BJ (cell line): ENCODE measurements around the gene GTF2H4. TPM values are rescaled to one million over a fixed set of nuclear protein-coding genes. Genes with fewer than 3 reads are reported as not detected.
A peak's percentile ranks its signal among the peaks of the same experiment; 100 is the strongest.
"Not testable (repeated sequence)": the region's sequence is repeated elsewhere in the genome, so short reads cannot be mapped to it uniquely, and the experiment has no call there.

Experiments
- CTCF ChIA-PET: fragments of 350-600 bp; formaldehyde crosslinking; extraction: SDS; loops from one replicate; lab custom pipeline; 2021; ENCODE audit warnings: antibody characterized with exemption, inconsistent platforms; lab: Yijun Ruan, JAX
- POLR2A ChIA-PET: fragments of 300-600 bp; sonication (Branson Sonifier 250); formaldehyde crosslinking; extraction: SDS; loops from one replicate; lab custom pipeline; 2021; ENCODE audit warnings: antibody characterized with exemption; lab: Charles Lee
- DNase-seq: peaks from one replicate; pipeline ENCODE4 v3.0.0-alpha.2; 2011; ENCODE audit warnings: low read depth
- H3K27me3 ChIP-seq: 2 replicates; pipeline ENCODE4 v1.6.0; 2011; ENCODE audit warnings: low read length; ENCODE audit not compliant: control insufficient read depth, insufficient read depth
- H3K36me3 ChIP-seq: 2 replicates; pipeline ENCODE4 v1.5.1; 2011; ENCODE audit warnings: low read length; ENCODE audit not compliant: control insufficient read depth, insufficient read depth
- H3K4me3 ChIP-seq: 2 replicates; pipeline ENCODE4 v1.5.1; 2011; ENCODE audit warnings: low read depth, mild to moderate bottlenecking, control low read depth, low read length
- polyA minus RNA-seq: library from RNA; depleted of rRNA, polyadenylated mRNA; stranded (reverse); fragments of >200 nt; gene quantifications from 2 replicates; pipeline ENCODE4 v1.2.3, GENCODE V29; 2011; rRNA and poly(A)+ RNA removed
- polyA plus RNA-seq: library from polyadenylated mRNA; depleted of rRNA; stranded (reverse); fragments of >200 nt; gene quantifications from 2 replicates; pipeline ENCODE4 v1.2.3, GENCODE V29; 2011; rRNA removed
- TF ChIP-seq, protein P1 (sequence below): IDR thresholded peaks from 2 replicates; pipeline ENCODE4 v1.5.1; 2011; ENCODE audit warnings: low read depth, mild to moderate bottlenecking, control low read depth, inconsistent platforms, low read length, moderate library complexity; ENCODE audit not compliant: insufficient read depth

Gene GTF2H4
- polyA plus RNA-seq (24.9 and 28.2 TPM in 2 replicates), polyA minus RNA-seq (12.8 and 13.3 TPM in 2 replicates)

DNA sequence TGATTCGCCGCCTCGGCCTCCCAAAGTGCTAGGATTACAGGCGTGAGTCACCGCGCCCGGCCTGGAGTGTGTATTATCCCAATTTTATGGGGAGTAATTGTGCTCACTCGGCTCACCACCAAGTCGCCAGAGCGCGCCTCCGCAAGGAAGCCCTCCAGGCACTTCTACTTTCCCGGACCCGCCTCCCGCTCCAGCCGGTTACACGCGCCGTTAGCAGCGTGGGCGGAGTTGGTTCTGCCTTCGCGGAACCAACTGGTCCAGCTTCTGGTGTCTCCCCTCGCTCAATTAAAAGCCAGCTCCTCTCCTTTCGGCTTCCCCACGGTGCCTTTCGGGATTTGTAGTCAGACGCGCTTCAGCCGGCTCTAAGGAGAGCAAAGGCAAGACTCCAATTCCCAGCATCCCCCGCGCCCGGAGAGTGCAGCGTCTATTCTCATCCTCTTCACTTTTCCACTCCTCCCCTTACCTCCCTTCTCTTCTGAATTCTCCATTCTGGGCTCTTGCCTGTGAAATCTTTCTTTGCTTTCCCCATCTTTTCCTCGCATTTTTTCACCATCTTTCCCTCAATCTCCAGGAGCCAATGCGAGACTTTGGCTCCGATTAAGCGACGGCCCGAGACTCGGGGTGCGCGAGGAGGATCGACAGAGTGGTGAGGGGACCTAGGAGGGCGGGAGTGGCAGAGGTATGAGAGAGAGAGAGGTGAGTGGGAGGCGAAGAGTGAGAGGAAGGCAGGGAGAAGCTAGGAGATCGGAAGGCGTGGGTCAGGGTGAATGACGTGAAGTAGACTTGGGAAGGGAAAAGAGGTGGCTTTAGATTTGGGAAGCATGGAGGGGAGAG, at the start of gene GTF2H4:
GTF2H4 (plus strand) TSS at position 450 of the 834 bp plus-strand sequence.
- peak; percentile 94 for DNase-seq
- Histone ChIP-seq H3K36me3 (peaks cover 18% of the 10 kb centered on the region), H3K4me3 (peak within 1 kb of the TSS; percentile 77), H3K27me3 (no peaks in the 10 kb centered on the region)
- ChIA-PET CTCF (interaction anchor here (1.1 to 1.9 kb wide), 4 partner anchors 23 to 171 kb away, joined by 3 to 5 read pairs (median 4); no protein-coding TSS in a partner anchor), POLR2A (interaction anchor here (0.5 to 0.7 kb wide), 3 partner anchors 25 to 706 kb away, joined by 3 to 4 read pairs (median 3); no protein-coding TSS in a partner anchor)
- TF ChIP-seq, protein P1, sequence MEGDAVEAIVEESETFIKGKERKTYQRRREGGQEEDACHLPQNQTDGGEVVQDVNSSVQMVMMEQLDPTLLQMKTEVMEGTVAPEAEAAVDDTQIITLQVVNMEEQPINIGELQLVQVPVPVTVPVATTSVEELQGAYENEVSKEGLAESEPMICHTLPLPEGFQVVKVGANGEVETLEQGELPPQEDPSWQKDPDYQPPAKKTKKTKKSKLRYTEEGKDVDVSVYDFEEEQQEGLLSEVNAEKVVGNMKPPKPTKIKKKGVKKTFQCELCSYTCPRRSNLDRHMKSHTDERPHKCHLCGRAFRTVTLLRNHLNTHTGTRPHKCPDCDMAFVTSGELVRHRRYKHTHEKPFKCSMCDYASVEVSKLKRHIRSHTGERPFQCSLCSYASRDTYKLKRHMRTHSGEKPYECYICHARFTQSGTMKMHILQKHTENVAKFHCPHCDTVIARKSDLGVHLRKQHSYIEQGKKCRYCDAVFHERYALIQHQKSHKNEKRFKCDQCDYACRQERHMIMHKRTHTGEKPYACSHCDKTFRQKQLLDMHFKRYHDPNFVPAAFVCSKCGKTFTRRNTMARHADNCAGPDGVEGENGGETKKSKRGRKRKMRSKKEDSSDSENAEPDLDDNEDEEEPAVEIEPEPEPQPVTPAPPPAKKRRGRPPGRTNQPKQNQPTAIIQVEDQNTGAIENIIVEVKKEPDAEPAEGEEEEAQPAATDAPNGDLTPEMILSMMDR, result no peak

DNA sequence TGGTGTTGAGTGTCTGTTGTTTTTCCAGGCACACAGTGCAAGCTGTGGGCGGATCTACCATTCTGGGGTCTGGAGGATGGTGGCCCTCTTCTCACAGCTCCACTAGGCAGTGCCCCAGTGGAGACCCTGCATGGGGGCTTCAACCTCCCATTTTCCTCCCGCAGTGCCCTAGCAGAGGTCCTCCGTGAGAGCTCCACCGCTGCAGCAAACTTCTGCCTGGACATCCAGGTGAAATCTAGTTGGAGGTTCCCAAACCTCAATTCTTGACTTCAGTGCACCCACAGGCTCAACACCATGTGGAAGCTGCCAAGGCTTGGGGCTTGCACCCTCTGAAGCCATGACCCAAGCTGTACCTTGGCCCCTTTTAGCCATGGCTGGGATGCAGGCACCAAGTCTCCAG, 48.3 kb upstream of the GTF2H4 start:
- H3K4me3 ChIP-seq, DNase-seq, H3K36me3 ChIP-seq, CTCF ChIA-PET, POLR2A ChIA-PET: not testable (repeated sequence)
- H3K27me3 ChIP-seq, result peaks cover 12% of the 10 kb centered on the region

DNA sequence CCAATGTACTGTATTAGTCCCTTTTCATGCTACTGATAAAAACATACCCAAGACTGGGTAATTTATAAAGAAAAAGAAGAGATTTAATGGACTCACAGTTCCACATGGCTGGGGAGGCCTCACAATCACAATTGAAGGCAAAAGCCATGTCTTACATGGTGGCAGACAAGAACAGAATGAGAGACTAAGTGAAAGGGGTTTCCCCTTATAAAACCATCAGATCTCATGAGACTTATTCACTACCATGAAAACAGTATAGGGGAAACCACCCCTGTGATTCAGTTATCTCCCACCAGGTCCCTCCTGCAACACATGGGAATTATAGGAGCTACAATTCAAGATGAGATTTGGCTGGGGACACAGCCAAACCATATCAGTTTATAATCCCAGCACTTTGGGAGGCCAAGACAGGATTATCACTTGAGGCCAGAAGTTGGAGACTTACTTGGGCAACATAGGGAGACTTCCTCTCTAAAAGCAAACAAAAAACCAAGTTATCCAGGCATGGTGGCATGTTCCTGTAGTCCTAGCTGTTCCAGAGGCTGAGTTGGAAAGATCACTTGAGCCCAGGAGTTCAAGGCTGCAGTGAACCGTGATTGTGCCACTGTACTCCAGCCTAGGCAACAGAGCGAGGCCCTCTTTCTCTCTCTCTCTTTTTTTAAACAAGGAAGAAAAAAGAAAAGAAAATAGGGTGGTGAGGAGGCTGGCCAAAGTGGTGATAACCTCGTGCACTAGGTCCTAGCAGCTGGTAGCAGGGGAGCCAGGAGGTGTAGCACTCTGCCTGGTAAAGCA, 46.6 kb upstream of the GTF2H4 start:
- H3K36me3 ChIP-seq, result no peaks in the 10 kb centered on the region
- no peak for DNase-seq
- POLR2A ChIA-PET, result no interaction called here
- no peak overlapping the region for H3K4me3 ChIP-seq
- TF ChIP-seq, protein P1, result no peak
- CTCF ChIA-PET, result interaction anchor here (0.7 to 2.0 kb wide), 4 partner anchors 16 to 32 kb away, joined by 3 to 5 read pairs (median 3); no protein-coding TSS in a partner anchor
- peaks cover 5% of the 10 kb centered on the region for H3K27me3 ChIP-seq

DNA sequence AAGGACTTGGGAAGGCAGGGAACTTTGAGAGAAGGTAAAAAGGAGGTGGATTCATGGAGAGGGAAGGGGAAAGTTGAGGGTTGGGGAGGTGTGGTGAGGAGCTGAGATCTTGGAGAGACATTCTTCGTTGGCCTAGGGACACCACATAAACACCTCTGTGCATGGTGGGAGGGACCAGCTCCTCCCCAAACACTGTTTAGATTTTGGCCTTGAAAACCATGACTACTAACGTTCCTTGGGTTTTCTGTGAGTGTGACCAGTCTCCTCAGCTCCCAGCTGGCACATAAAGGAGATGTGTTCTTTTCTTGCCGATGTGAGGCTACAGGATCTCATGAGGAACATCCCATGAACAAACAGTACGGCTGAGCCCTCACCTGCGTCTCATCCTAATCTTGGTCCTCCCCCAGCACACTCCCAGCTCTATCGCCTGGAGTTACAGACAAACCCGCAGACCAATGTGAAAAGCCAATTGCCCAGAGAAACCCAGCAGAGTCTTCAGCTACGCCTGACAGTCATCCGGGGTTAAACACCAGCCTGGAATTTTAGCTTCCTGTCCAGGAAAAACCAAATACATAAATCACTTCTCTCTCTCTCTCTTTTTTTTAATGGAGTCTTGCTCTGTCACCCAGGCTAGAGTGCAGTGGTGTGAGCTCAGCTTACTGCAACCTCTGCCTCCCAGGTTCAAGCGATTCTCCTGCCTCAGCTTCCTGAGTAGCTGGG, 45.7 kb upstream of the GTF2H4 start:
- ChIA-PET CTCF (interaction anchor here (0.7 to 2.0 kb wide), 4 partner anchors 15 to 33 kb away, joined by 3 to 5 read pairs (median 3); no protein-coding TSS in a partner anchor), POLR2A (no interaction called here)
- no peak for DNase-seq
- Histone ChIP-seq H3K4me3 (no peak overlapping the region), H3K27me3 (0 out of 2 replicates have a peak, but pooled peaks cover 2% of the 10 kb centered on the region), H3K36me3 (no peaks in the 10 kb centered on the region)
- TF ChIP-seq, protein P1, result no peak

DNA sequence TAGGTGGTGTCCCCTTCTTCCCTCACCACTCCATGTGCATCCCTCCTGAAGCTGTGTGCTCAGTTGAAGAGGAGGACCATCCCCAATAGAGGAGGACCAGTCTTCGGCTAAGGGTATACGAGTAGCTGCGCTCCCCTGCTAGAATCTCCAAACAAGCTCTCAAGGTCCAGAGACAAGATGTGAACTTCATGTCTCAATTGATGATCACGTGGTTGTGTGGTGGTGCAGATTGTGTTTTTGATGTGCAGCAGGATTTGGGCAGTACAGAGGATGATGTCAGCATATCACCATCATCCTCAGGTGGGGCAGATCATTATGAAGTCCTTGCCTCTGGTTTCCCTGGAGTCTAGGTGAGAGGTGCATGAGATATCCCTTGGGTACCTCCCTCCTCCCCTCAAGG, 43.7 kb upstream of the GTF2H4 start:
- Histone ChIP-seq H3K27me3 (0 out of 2 replicates have a peak, but pooled peaks cover 2% of the 10 kb centered on the region), H3K36me3 (no peaks in the 10 kb centered on the region), H3K4me3 (no peak overlapping the region)
- TF ChIP-seq, protein P1, result no peak
- ChIA-PET CTCF (interaction anchor here (0.9 to 1.6 kb wide), 2 partner anchors 9 to 14 kb away, joined by 3 to 7 read pairs; no protein-coding TSS in a partner anchor), POLR2A (no interaction called here)
- no peak for DNase-seq

DNA sequence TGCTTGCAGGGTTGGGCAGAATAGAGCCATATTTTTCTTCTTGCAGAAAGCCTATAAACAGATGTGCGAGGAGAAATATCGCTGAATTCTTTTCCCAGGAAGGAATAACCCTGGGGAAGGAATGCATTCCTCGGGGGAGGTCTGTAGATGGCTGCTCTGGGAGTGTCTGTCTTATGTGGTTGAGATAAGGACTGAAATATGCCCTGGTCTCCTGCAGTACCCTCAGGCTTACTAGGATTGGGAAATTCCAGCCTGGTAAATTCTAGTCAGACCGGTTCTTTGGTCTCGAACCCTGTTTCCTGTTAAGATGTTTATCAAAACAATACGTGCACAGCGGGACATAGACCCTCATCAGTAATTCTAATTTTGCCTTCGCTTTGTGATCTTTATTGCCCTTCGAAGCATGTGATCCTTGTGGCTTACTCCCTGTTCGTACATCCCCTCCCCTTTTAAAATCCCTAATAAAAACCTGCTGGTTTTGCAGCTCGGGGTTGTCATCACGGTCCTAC, 38.7 kb upstream of the GTF2H4 start:
- not testable (repeated sequence) for DNase-seq

More for the DNA sequence above, 38.7 kb upstream of the GTF2H4 start:
- H3K27me3 ChIP-seq, CTCF ChIA-PET, H3K36me3 ChIP-seq, H3K4me3 ChIP-seq, POLR2A ChIA-PET: not testable (repeated sequence)
